Loucy (cell line): ENCODE measurements around the gene SECTM1.

Experiments used
- H2AFZ ChIP-seq: fragments of 200-600 bp; sonication (generic); 2 replicates; pipeline ENCODE4 v1.6.0; 2016; ENCODE audit warnings: antibody characterized with exemption, mild to moderate bottlenecking, low read length, moderate library complexity
- H3F3A ChIP-seq: fragments of 200-600 bp; 2 replicates; pipeline ENCODE4 v1.6.0; 2016; ENCODE audit warnings: antibody characterized with exemption, low read depth, mild to moderate bottlenecking
- H3K27me3 ChIP-seq: fragments of 200-600 bp; sonication (generic); 2 replicates; pipeline ENCODE4 v1.6.1; 2014; ENCODE audit warnings: low read length, mild to moderate bottlenecking; ENCODE audit not compliant: insufficient read depth, poor library complexity, severe bottlenecking
- H3K36me3 ChIP-seq: fragments of 200-600 bp; sonication (generic); 2 replicates; pipeline ENCODE4 v1.6.1; 2016; ENCODE audit warnings: low read length; ENCODE audit not compliant: insufficient read depth
- H3K4me1 ChIP-seq: fragments of 200-600 bp; sonication (generic); 2 replicates; pipeline ENCODE4 v1.5.1; 2014; ENCODE audit warnings: low read length, mild to moderate bottlenecking; ENCODE audit not compliant: insufficient read depth, poor library complexity, severe bottlenecking
- H3K4me2 ChIP-seq: fragments of 200-600 bp; sonication (generic); 2 replicates; pipeline ENCODE4 v1.6.0; 2014; ENCODE audit warnings: antibody characterized with exemption, low read length, low read depth, mild to moderate bottlenecking; ENCODE audit not compliant: poor library complexity, severe bottlenecking
- H3K4me3 ChIP-seq: fragments of 200-600 bp; sonication (generic); 2 replicates; pipeline ENCODE4 v1.5.1; 2014; ENCODE audit warnings: low read length, mild to moderate bottlenecking, mixed read lengths; ENCODE audit not compliant: poor library complexity, severe bottlenecking
- H3K79me2 ChIP-seq: fragments of 200-600 bp; sonication (generic); 2 replicates; pipeline ENCODE4 v1.6.1; 2014; ENCODE audit warnings: low read length; ENCODE audit not compliant: insufficient read depth
- H3K9ac ChIP-seq: fragments of 200-600 bp; sonication (generic); 2 replicates; pipeline ENCODE4 v1.6.0; 2014; ENCODE audit warnings: mild to moderate bottlenecking, low read depth, low read length, moderate library complexity; ENCODE audit not compliant: poor library complexity, severe bottlenecking
- H3K9me2 ChIP-seq: fragments of 200-600 bp; sonication (generic); replicated peaks from 2 replicates; pipeline ENCODE4 v1.6.1; 2016; ENCODE audit warnings: low read depth, low read length, mixed read lengths
- H3K9me3 ChIP-seq: fragments of 200-600 bp; sonication (generic); 2 replicates; pipeline ENCODE4 v1.6.1; 2014; ENCODE audit warnings: mild to moderate bottlenecking, antibody characterized with exemption, low read length, low read depth; ENCODE audit not compliant: insufficient read depth
- H4K20me1 ChIP-seq: fragments of 200-600 bp; sonication (generic); 2 replicates; pipeline ENCODE4 v1.6.0; 2014; ENCODE audit warnings: antibody characterized with exemption, low read length, mild to moderate bottlenecking; ENCODE audit not compliant: insufficient read depth, poor library complexity, severe bottlenecking
- CTCF ChIP-seq: fragments of 200-600 bp; sonication (generic); conservative IDR thresholded peaks from 2 replicates; pipeline ENCODE4 v1.5.1; 2014; ENCODE audit warnings: mild to moderate bottlenecking, antibody characterized with exemption, low read length
- EZH2phosphoT487 ChIP-seq: fragments of 200-600 bp; IDR thresholded peaks from 2 replicates; pipeline ENCODE4 v1.6.1; 2018; ENCODE audit warnings: antibody characterized with exemption, mild to moderate bottlenecking, moderate library complexity, borderline replicate concordance

SECTM1 gene

GRCh38 chr17:82287013-82287867 is 46.3 kb downstream of the SECTM1 start:
- no peaks in the 10 kb centered on the region for H3K9me3 ChIP-seq
- TF ChIP-seq EZH2phosphoT487, result no peak
- TF ChIP-seq CTCF, result no peak
- H3K79me2 ChIP-seq, result peaks cover 7% of the 10 kb centered on the region; the same call in 1 of the 2 replicates
- H2AFZ ChIP-seq, result no peak overlapping the region
- peaks cover 19% of the 10 kb centered on the region for H3K4me1 ChIP-seq
- no peak overlapping the region for H3K4me3 ChIP-seq
- no peak overlapping the region for H3K4me2 ChIP-seq
- no peak overlapping the region for H3K9ac ChIP-seq
- H3K36me3 ChIP-seq, result no peaks in the 10 kb centered on the region
- no peaks in the 10 kb centered on the region for H3K9me2 ChIP-seq
- H4K20me1 ChIP-seq, result no peaks in the 10 kb centered on the region
- no peaks in the 10 kb centered on the region for H3K27me3 ChIP-seq
- H3F3A ChIP-seq, result no peaks in the 10 kb centered on the region

GRCh38 chr17:82285141-82285540 is 48.4 kb downstream of the SECTM1 start:
- H3K27me3 ChIP-seq, result no peaks in the 10 kb centered on the region
- H3K79me2 ChIP-seq, result no peaks in the 10 kb centered on the region
- H3K9ac ChIP-seq, result no peak overlapping the region
- H3K4me1 ChIP-seq, result peaks cover 21% of the 10 kb centered on the region
- H3K4me3 ChIP-seq, result no peak overlapping the region
- no peak overlapping the region for H2AFZ ChIP-seq
- no peaks in the 10 kb centered on the region for H3F3A ChIP-seq
- no peaks in the 10 kb centered on the region for H3K9me2 ChIP-seq
- TF ChIP-seq EZH2phosphoT487 (no peak), CTCF (no peak)
- H3K4me2 ChIP-seq, result no peak overlapping the region
- H4K20me1 ChIP-seq, result no peaks in the 10 kb centered on the region
- no peaks in the 10 kb centered on the region for H3K9me3 ChIP-seq
- no peaks in the 10 kb centered on the region for H3K36me3 ChIP-seq

- Histone ChIP-seq H3K4me3 (no peak overlapping the region), H2AFZ (no peak overlapping the region), H3K4me2 (no peak overlapping the region), H3K9ac (no peak overlapping the region), H3K79me2 (no peaks in the 10 kb centered on the region), H3K9me3 (no peaks in the 10 kb centered on the region), H3F3A (no peaks in the 10 kb centered on the region), H3K36me3 (no peaks in the 10 kb centered on the region), H3K4me1 (peaks cover 20% of the 10 kb centered on the region), H3K9me2 (no peaks in the 10 kb centered on the region), H4K20me1 (no peaks in the 10 kb centered on the region), H3K27me3 (no peaks in the 10 kb centered on the region)
- TF ChIP-seq EZH2phosphoT487, result no peak
- no peak for TF ChIP-seq CTCF
These were observed 50.3 kb downstream of the SECTM1 start for GRCh38 chr17:82283208-82283749.
